CD4-positive, alpha-beta T cell treated with Interleukin-6 for 4 hours (primary cell): ENCODE results near the gene MPP2.

Source experiments
- DNase-seq: peaks from one replicate; pipeline ENCODE4 v3.0.0-alpha.2; 2020; ENCODE audit warnings: mixed read lengths

The MPP2 gene

GRCh38 chr17:43928609-43929008 is 21.3 kb upstream of the MPP2 start:
- no peak for DNase-seq

GRCh38 chr17:43927929-43928328 is 20.6 kb upstream of the MPP2 start:
- peak; percentile 23 for DNase-seq

- peak; percentile 39 for DNase-seq
Measured at GRCh38 chr17:43927060-43927864, 19.9 kb upstream of the MPP2 start.

GRCh38 chr17:43924558-43924957 is 17.2 kb upstream of the MPP2 start:
- no peak for DNase-seq

- no peak for DNase-seq
Measured at GRCh38 chr17:43920500-43921095, 13.3 kb upstream of the MPP2 start.

- DNase-seq: no peak
Measured at GRCh38 chr17:43918026-43918389, 10.7 kb upstream of the MPP2 start.

- DNase-seq: peak; percentile 68
Measured at GRCh38 chr17:43917348-43918025, 10.2 kb upstream of the MPP2 start.

- no peak for DNase-seq
Measured at GRCh38 chr17:43917016-43917347, 9.6 kb upstream of the MPP2 start.

GRCh38 chr17:43916385-43916784 is 9.0 kb upstream of the MPP2 start:
- no peak for DNase-seq

GRCh38 chr17:43915559-43915958 is 8.2 kb upstream of the MPP2 start:
- DNase-seq: no peak

- no peak for DNase-seq
Measured at GRCh38 chr17:43914451-43914850, 7.1 kb upstream of the MPP2 start.

GRCh38 chr17:43913584-43913983 is 6.2 kb upstream of the MPP2 start:
- DNase-seq: no peak

GRCh38 chr17:43912635-43913304 is 5.4 kb upstream of the MPP2 start:
- DNase-seq: no peak

- DNase-seq: no peak
Measured at GRCh38 chr17:43911904-43912303, 4.6 kb upstream of the MPP2 start.

- DNase-seq: no peak
Measured at GRCh38 chr17:43909537-43910231, 2.3 kb upstream of the MPP2 start.

- peak; percentile 73 for DNase-seq
Measured at GRCh38 chr17:43907998-43908721, 824 bp upstream of the MPP2 start.

- DNase-seq: peak; percentile 34
Measured at GRCh38 chr17:43906951-43907424, 348 bp downstream of the MPP2 start.

GRCh38 chr17:43905985-43906852 is 1.1 kb downstream of the MPP2 start:
- peak; percentile 54 for DNase-seq

- no peak for DNase-seq
Measured at GRCh38 chr17:43905400-43905984, 1.8 kb downstream of the MPP2 start.

- DNase-seq: no peak
Measured at GRCh38 chr17:43901861-43902589, 5.3 kb downstream of the MPP2 start.
